GM20000 (cell line): Measurements from ENCODE around the gene LMNB1.
"Not testable (repeated sequence)": the region's sequence is repeated elsewhere in the genome, so short reads cannot be mapped to it uniquely, and the experiment has no call there.

Experiments used
- DNase-seq: peaks from one replicate; pipeline ENCODE4 v3.0.0; 2012; ENCODE audit warnings: low spot score
- TF ChIP-seq, protein P1 (sequence below): IDR thresholded peaks from 2 replicates; pipeline ENCODE4 v1.5.1; 2012; ENCODE audit warnings: mild to moderate bottlenecking, control low read depth; ENCODE audit errors: extremely low read depth, missing control alignments

Gene LMNB1

DNA sequence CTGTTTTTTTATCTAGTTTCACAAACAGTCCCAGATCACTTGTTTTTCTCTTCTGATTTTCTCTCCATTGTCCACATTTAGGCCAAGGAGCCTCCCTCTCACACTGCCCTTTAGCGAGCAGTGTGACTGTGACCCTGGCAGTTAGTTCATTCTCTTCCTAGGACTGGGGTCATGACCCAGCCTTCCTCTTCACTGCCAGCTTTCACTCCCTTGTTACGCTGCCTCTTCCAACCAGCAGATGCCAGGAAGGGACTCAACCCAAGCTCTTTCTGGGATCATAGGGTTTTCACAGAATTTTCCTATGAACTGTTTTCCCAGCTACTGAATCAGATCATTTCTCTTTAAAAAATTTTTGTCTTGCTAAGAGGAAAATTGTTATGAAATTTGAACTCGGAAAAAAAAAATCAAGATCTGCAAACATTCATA lies 70.9 kb downstream of the LMNB1 start:
- no peak for DNase-seq
- TF ChIP-seq, protein P1, sequence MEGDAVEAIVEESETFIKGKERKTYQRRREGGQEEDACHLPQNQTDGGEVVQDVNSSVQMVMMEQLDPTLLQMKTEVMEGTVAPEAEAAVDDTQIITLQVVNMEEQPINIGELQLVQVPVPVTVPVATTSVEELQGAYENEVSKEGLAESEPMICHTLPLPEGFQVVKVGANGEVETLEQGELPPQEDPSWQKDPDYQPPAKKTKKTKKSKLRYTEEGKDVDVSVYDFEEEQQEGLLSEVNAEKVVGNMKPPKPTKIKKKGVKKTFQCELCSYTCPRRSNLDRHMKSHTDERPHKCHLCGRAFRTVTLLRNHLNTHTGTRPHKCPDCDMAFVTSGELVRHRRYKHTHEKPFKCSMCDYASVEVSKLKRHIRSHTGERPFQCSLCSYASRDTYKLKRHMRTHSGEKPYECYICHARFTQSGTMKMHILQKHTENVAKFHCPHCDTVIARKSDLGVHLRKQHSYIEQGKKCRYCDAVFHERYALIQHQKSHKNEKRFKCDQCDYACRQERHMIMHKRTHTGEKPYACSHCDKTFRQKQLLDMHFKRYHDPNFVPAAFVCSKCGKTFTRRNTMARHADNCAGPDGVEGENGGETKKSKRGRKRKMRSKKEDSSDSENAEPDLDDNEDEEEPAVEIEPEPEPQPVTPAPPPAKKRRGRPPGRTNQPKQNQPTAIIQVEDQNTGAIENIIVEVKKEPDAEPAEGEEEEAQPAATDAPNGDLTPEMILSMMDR: no peak

DNA sequence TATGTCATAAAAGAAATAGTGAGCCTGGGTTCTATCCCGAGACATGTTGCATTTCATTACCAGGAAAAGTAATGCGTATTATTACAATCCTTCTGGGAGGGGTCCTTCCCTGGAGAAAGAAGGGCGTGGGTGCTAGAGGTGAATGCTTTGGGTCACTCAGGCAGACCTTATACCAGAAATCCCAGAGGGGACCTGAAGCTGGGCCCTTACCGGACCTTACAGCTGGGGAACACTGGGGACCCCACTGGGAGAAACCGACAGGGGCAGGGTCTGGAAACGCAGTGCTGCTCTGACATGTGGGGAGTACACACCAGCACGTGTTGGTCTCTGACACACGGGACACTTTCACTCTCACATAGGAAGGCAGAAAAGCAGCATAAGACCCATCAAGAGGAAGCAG lies 71.3 kb downstream of the LMNB1 start:
- no peak for DNase-seq
- TF ChIP-seq, protein P1: no peak

DNA sequence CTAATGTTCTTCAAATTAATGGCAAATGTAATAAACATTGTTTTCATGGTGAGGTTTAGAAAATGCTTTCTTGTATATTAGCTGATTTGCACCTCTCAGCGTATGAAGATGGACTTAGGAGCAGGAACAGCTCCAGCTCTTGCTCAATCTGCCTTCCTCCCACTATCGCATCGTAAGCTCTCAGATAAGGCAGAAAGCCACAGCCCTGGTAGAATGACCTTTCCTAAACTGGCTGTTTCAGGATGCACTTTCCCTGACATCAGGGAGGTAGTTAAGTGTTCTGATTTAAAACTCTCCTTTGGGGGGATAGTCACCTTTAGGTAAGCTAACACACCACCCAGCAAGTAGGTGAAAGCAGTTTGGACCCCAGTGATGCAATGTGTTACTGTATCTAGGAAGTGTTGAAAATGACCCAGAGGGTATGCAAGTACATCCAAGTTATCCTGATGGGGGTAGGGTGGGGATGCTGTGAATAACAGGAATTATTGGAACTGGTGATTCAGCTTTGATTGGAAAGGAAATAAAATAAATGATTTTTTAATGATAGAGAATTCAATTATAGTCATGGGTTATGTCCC lies 72.3 kb downstream of the LMNB1 start:
- DNase-seq: no peak
- TF ChIP-seq, protein P1: no peak

DNA sequence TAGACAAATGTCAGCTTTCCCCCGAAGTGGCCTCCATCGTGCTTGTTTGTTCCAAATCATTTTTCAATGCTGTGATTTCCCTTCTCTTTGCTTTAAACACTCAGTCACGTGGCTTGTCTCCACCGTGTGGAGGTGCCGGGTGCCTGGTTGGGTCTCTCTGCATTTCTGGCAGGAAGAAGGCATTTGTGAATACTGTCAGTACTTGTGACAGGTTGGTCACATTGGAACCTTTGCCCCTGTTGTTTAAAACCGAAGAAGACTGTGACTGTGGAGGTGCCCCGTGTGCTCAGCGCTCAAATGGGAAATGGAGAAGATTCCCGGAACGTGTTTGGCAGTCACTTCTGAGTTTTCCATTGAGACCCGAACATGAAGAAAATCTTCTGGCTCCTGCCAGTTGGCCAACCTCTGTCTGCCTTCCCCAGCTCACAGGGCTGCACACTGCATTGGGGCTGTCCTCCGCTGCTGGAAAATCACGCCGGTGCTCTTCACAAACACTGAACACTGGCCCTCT lies 74.6 kb downstream of the LMNB1 start:
- DNase-seq: no peak

DNA sequence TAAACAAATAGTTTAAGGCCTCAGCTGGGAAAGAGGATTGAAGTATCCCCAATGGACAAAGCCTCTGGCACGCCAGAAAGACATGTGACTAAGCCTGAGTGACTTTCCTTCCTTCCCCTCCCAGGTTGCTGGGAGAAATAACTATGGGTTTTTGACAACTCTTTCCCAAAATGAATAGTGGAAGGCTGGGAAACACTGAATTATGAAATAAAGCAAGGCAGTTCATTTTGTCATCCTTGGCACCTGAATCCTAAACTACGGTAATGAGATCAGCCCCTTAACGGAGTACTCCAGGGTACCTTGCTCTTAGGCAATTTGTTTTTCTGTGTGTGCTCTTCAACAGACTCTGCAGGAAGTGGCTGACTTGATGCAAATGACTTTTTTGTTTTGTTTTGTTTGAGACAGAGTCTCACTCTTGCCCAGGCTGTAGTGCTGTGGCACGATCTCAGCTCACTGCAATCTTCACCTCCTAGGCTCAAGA lies 75.2 kb downstream of the LMNB1 start:
- TF ChIP-seq, protein P1: no peak
- peak; percentile 62 for DNase-seq

More for the DNA sequence above, 74.6 kb downstream of the LMNB1 start:
- TF ChIP-seq, protein P1: no peak

DNA sequence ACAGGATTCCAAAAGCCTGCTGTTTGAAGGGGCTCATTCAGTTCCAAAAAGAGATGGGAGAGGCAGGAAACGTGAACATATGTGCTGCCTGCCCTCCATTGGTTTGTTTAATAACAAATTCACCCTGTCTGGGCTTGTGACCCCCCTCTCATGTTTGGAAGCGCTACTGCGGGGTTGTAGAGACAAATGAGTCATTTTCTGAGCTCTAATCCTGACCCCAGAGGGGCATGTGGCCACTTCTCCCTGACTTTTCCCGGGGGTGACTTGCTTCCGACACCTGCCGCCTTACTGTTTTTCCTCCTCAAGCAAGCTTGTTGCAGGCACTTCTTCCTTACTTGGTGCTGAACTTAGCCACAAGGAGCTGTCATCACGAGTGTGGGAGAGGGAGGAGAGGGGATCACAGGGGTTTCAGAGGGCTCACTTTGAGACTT lies 75.9 kb downstream of the LMNB1 start:
- TF ChIP-seq, protein P1: no peak
- DNase-seq: no peak

DNA sequence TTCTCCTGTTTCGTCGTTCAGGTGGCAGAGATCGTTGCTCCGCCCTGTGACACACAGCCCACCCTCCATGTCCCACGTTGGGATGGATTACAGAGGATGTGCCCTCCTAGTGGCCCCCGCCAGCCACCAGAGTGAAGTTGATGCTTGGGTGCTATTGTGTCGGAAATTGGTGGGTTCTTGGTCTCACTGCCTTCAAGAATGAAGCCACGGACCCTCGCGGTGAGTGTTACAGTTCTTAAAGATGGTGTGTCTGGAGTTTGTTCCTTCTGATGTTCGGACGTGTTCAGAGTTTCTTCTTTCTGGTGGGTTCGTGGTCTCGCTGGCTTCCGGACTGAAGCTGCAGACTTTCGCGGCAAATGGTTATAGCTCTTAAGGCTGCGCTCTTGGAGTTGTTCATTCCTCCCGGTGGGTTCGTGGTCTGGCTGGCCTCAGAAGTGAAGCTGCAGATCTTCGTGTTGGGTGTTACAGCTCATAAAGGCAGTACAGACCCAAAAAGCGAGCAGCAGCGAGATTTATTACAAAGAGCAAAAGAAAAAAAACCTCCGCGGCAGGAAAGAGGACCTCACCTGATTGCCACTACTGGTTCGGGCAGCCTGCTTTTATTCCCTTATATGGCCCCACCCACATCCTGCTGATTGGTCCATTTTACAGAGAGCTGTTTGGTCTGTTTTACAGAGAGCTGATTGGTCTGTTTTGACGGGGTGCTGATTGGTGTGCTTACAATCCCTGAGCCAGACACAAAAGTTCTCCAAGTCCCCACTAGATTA lies 76.8 kb downstream of the LMNB1 start:
- DNase-seq: not testable (repeated sequence)
